ENCODE results near the gene MCTP1. TPM values are rescaled to one million over a fixed set of nuclear protein-coding genes. Genes with fewer than 3 reads are reported as not detected.

Gene MCTP1
- polyA plus RNA-seq, 4 donors, result 4.0 to 5.6 (median 5.0) TPM

GRCh38 chr5:95080441-95080840 is 204.5 kb downstream of the MCTP1 start:
- no peak for DNase-seq (ENCODE audit: low read depth in 4 of 4, low spot score in 3 of 4)

GRCh38 chr5:95080030-95080429 is 204.9 kb downstream of the MCTP1 start:
- DNase-seq (ENCODE audit: low read depth in 4 of 4, low spot score in 3 of 4), result no peak

- no peak for DNase-seq (ENCODE audit: low read depth in 4 of 4, low spot score in 3 of 4)
Observed at GRCh38 chr5:95078868-95079267, 206.0 kb downstream of the MCTP1 start.

GRCh38 chr5:95076395-95077185 is 208.3 kb downstream of the MCTP1 start:
- DNase-seq (ENCODE audit: low read depth in 4 of 4, low spot score in 3 of 4), result no peak

- DNase-seq (ENCODE audit: low read depth in 4 of 4, low spot score in 3 of 4), result no peak
Observed at GRCh38 chr5:95075111-95075510, 209.8 kb downstream of the MCTP1 start.

- DNase-seq (ENCODE audit: low read depth in 4 of 4, low spot score in 3 of 4), result no peak
Observed at GRCh38 chr5:95072281-95072680, 212.6 kb downstream of the MCTP1 start.

- no peak for DNase-seq (ENCODE audit: low read depth in 4 of 4, low spot score in 3 of 4)
Observed at GRCh38 chr5:95070866-95071265, 214.0 kb downstream of the MCTP1 start.

GRCh38 chr5:95070453-95070852 is 214.4 kb downstream of the MCTP1 start:
- no peak for DNase-seq (ENCODE audit: low read depth in 4 of 4, low spot score in 3 of 4)

GRCh38 chr5:95069948-95070347 is 214.9 kb downstream of the MCTP1 start:
- DNase-seq (ENCODE audit: low read depth in 4 of 4, low spot score in 3 of 4), result no peak

- DNase-seq (ENCODE audit: low read depth in 4 of 4, low spot score in 3 of 4), result no peak
Observed at GRCh38 chr5:95069021-95069420, 215.9 kb downstream of the MCTP1 start.

- DNase-seq (ENCODE audit: low read depth in 4 of 4, low spot score in 3 of 4), result no peak
Observed at GRCh38 chr5:95068289-95068910, 216.5 kb downstream of the MCTP1 start.

- DNase-seq (ENCODE audit: low read depth in 4 of 4, low spot score in 3 of 4), result no peak
Observed at GRCh38 chr5:95066048-95066447, 218.8 kb downstream of the MCTP1 start.

- DNase-seq (ENCODE audit: low read depth in 4 of 4, low spot score in 3 of 4), result no peak
Observed at GRCh38 chr5:95063492-95063891, 221.4 kb downstream of the MCTP1 start.

GRCh38 chr5:95060098-95060497 is 224.8 kb downstream of the MCTP1 start:
- no peak for DNase-seq (ENCODE audit: low read depth in 4 of 4, low spot score in 3 of 4)

- no peak for DNase-seq (ENCODE audit: low read depth in 4 of 4, low spot score in 3 of 4)
Observed at GRCh38 chr5:95059636-95060035, 225.3 kb downstream of the MCTP1 start.

- no peak for DNase-seq (ENCODE audit: low read depth in 4 of 4, low spot score in 3 of 4)
Observed at GRCh38 chr5:95057615-95058014, 227.3 kb downstream of the MCTP1 start.

- DNase-seq (ENCODE audit: low read depth in 4 of 4, low spot score in 3 of 4), result no peak
Observed at GRCh38 chr5:95053253-95053652, 231.6 kb downstream of the MCTP1 start.

- no peak for DNase-seq (ENCODE audit: low read depth in 4 of 4, low spot score in 3 of 4)
Observed at GRCh38 chr5:95050708-95051107, 234.2 kb downstream of the MCTP1 start.

- DNase-seq (ENCODE audit: low read depth in 4 of 4, low spot score in 3 of 4), result no peak
Observed at GRCh38 chr5:95048628-95049027, 236.3 kb downstream of the MCTP1 start.

GRCh38 chr5:95045181-95045965 is 239.5 kb downstream of the MCTP1 start:
- DNase-seq (ENCODE audit: low read depth in 4 of 4, low spot score in 3 of 4), result no peak

- DNase-seq (ENCODE audit: low read depth in 4 of 4, low spot score in 3 of 4), result no peak
Observed at GRCh38 chr5:95044096-95044495, 240.8 kb downstream of the MCTP1 start.

GRCh38 chr5:95043648-95044047 is 241.2 kb downstream of the MCTP1 start:
- DNase-seq (ENCODE audit: low read depth in 4 of 4, low spot score in 3 of 4), result no peak
